Spleen (tissue), 11 donors: ENCODE data around the gene PIKFYVE. TPM values are rescaled to one million over a fixed set of nuclear protein-coding genes. Genes with fewer than 3 reads are reported as not detected.

ENCODE experiments used
- DNase-seq: peaks from one replicate; pipeline ENCODE4 v3.0.0-alpha.2; 2020
- H3K27ac ChIP-seq, 8 donors: fragments of 200-600 bp; sonication (generic) in 7 of 8; 1 replicate in 4 of 8; 2 replicates in 4 of 8; pipeline versions ENCODE4 v1.5.0 to v1.8.0; 2016 to 2021; ENCODE audit warnings: inconsistent platforms in 4 of 8, mild to moderate bottlenecking in 4 of 8, moderate library complexity in 1 of 8
- H3K27me3 ChIP-seq, 7 donors: fragments of 200-600 bp; sonication (generic) in 6 of 7; replicated peaks in 1 of 7; 1 replicate in 4 of 7; 2 replicates in 3 of 7; pipeline versions ENCODE4 v1.5.0 to v1.8.0; 2016 to 2021; ENCODE audit warnings: inconsistent platforms in 3 of 7, mild to moderate bottlenecking in 1 of 7
- H3K36me3 ChIP-seq, 6 donors: fragments of 200-600 bp; sonication (generic) in 5 of 6; 1 replicate in 4 of 6; 2 replicates in 2 of 6; pipeline versions ENCODE4 v1.5.0 to v1.8.0; 2016 to 2021; ENCODE audit warnings: inconsistent platforms in 2 of 6
- H3K4me1 ChIP-seq, 6 donors: fragments of 200-600 bp; sonication (generic) in 5 of 6; 1 replicate in 3 of 6; 2 replicates in 3 of 6; pipeline versions ENCODE4 v1.5.0 to v1.8.0; 2016 to 2021; ENCODE audit warnings: inconsistent platforms in 3 of 6
- H3K4me3 ChIP-seq, 8 donors: fragments of 200-600 bp; sonication (generic) in 7 of 8; 1 replicate in 4 of 8; 2 replicates in 4 of 8; pipeline versions ENCODE4 v1.5.0 to v1.8.0; 2016 to 2021; ENCODE audit warnings: inconsistent platforms in 4 of 8, mild to moderate bottlenecking in 4 of 8, moderate library complexity in 2 of 8
- H3K9me3 ChIP-seq, 8 donors: fragments of 200-600 bp; sonication (generic) in 7 of 8; 1 replicate in 4 of 8; 2 replicates in 4 of 8; pipeline versions ENCODE4 v1.5.0 to v1.8.0; 2016 to 2021; ENCODE audit warnings: inconsistent platforms in 4 of 8
- CTCF ChIP-seq, 11 experiments: fragments of 200-600 bp in 7 of 11; fragments of 450-650 bp in 4 of 11; sonication (generic) in 4 of 11; IDR thresholded peaks in 8 of 11; conservative IDR thresholded peaks in 3 of 11; 1 replicate in 7 of 11; 2 replicates in 4 of 11; pipeline versions ENCODE4 v1.4.0 to v1.8.0; 2016 to 2021; ENCODE audit warnings: antibody characterized with exemption in 11 of 11, inconsistent platforms in 4 of 11, mild to moderate bottlenecking in 1 of 11
- POLR2A ChIP-seq, 3 donors: fragments of 450-650 bp; IDR thresholded peaks; one replicate each; pipeline ENCODE4 v1.5.1; 2017; ENCODE audit warnings: antibody characterized with exemption in 3 of 3, mild to moderate bottlenecking in 1 of 3
- POLR2AphosphoS5 ChIP-seq, 3 donors: sonication (generic); formaldehyde crosslinking; IDR thresholded peaks; one replicate each; pipeline ENCODE4 v1.5.1; 2017; ENCODE audit warnings: antibody characterized with exemption in 3 of 3
- WGBS, 5 donors: extraction: QIAGEN DNeasy Blood & Tissue Kit in 3 of 5; methylation state at CpG; one replicate each; pipeline versions ENCODE4 v1.1.5 to v1.1.7; 2013 to 2018; 5-methylcytosine and 5-hydroxymethylcytosine counted together
- intact Hi-C: fragments of 100-400 bp; cut with DNase I; formaldehyde crosslinking; loops from one replicate; pipeline ENCODE4 v1.15.0; 2023; ENCODE audit warnings: low total_unique reads
- polyA plus RNA-seq, 3 donors: library from polyadenylated mRNA; stranded (reverse); fragments of 200-250 nt; gene quantifications; one replicate each; pipeline ENCODE4 v1.2.1, GENCODE V29; 2013
- total RNA-seq, 7 donors: library from RNA; depleted of rRNA in 3 of 7; stranded (reverse); fragments of >200 nt in 3 of 7; fragmentation: NEBNext Ultra II Directional in 4 of 7; extraction: Animal tissue kit (Norgen Biotek cat#: 25700) in 4 of 7; gene quantifications; one replicate each; pipeline versions ENCODE4 v1.1.0 to v1.2.1, GENCODE V29; 2016 to 2021
- donor health status: healthy with polysubstance abuse.
- donor health status: DM: no; HTN: no; CAD: no; lungs with moderate emphysema.
- donor health status: DM: no; HTN: no; CAD: no.
- donor health status: Bipolar disorder and iron deficiency.
- donor health status: healthy.
- donor health status: DM: no; HTN: no; CAD: no.
- donor health status: DM: yes; HTN: yes; CAD: no.

Gene PIKFYVE
- total and polyA plus RNA-seq, 10 donors, result 7.3 to 68.7 (median 52.7) TPM

DNA sequence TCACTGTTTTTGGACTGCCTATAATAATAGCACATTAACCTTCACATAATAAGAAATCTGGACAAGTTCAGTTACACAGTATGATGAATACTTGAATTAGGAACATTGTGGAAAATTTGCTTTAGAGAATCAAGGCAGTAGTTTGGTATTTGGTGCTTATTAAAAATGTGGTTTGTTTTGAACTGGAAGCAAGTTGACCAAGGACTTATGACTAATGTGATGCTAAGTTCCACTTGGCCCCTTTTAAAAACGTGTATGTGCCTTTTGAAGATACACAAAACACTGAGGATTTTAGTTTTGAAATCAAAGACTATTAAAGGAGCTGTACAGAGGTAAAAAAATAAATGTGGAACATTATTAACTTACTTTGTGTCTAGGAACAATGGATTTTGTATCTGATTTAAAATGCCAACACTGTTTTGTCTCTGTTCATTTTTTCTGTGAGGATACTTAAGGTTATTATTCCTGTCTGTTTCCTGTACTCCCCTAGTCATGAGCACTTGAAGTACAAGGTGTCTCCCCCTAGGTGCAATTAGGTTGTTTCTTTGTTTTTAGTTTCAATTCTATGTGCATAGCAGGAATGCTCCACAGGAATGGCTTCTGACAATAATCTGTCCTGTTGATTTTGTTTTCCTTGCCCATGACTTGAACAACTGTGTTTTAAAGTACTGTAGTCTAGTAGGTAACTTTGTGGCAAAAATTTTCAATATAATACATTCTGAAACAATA, 91.0 kb downstream of the PIKFYVE start:
- Histone ChIP-seq H3K4me1 (peaks cover 0 to 19% (median 0%) of the 10 kb centered on the region in 6 donors), H3K4me3 (no peak overlapping the region), H3K27ac (peak overlapping the region in 3 of 8 donors; percentile 5 to 14 (median 13)), H3K27me3 (no peaks in the 10 kb centered on the region), H3K9me3 (no peaks in the 10 kb centered on the region), H3K36me3 (peaks cover 0 to 79% (median 44%) of the 10 kb centered on the region in 6 donors)
- WGBS, 5 donors, result 23 to 44% (median 27%) methylated on average over 1 of the region's 1 CpG
- intact Hi-C loops, result no loop called here
- no peak for TF ChIP-seq POLR2AphosphoS5 (IDR thresholded peaks at IDR 0.05)
- no peak for TF ChIP-seq CTCF (IDR thresholded peaks at IDR 0.05 in 8 of 11, conservative IDR thresholded peaks at IDR 0.05 in 3 of 11)
- TF ChIP-seq POLR2A (IDR thresholded peaks at IDR 0.05), result no peak
- no peak for DNase-seq

DNA sequence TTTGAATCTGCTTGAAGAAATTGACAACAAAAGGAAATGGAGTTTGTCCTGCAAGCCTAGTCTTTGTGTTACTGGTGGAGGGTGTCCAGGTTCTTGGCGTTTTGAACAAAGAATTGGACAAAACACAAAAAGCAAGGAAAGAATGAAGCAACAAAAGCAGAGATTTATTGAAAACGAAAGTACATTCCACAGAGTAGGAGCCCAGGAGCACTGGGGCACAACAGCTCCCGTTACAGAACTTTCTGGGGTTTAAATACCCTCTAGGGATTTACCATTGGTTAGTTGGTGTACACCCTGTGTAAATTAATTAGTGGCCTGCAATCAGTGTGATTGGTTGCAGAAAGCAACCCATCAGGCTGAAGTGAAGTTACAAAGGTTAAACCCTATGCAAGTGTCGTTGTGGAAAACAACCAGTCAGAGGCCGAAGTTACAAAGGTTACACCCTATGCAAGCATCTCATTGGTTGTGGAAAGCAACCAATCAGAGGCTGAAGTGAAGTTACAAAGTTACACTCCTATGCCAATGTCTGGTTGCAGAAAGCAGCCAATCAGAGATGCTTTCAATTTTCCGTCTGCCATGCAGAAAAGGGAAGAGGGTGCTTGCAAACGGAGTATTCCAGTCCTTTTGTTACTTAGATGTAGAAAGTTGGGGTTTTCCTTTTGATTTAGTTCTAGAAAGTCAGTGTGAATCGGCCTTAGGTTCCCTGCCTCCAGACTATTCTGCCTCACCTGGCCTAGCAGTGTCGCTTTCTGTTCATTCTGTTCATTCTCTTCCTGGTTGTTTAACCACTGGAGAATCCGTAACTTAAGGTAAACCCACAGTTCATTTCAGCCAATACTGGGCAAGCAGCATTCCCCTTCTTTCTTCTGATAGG, 92.9 kb downstream of the PIKFYVE start:
- TF ChIP-seq POLR2AphosphoS5 (IDR thresholded peaks at IDR 0.05), result peak in 1 of 3 donors; percentile 35
- no peak for TF ChIP-seq CTCF (IDR thresholded peaks at IDR 0.05 in 8 of 11, conservative IDR thresholded peaks at IDR 0.05 in 3 of 11)
- no peak for TF ChIP-seq POLR2A (IDR thresholded peaks at IDR 0.05)
- DNase-seq, result no peak
- intact Hi-C loops, result no loop called here
- H3K4me3 ChIP-seq, result peak overlapping the region in 3 of 8 donors; percentile 26 to 45 (median 28)
- 86 to 93% (median 89%) methylated on average over 10 of the region's 10 CpGs for WGBS, 5 donors
- peaks cover 0 to 59% (median 24%) of the 10 kb centered on the region in 6 donors for H3K36me3 ChIP-seq
- no peaks in the 10 kb centered on the region for H3K27me3 ChIP-seq
- H3K9me3 ChIP-seq, result peaks cover 0 to under 1% (median 0%) of the 10 kb centered on the region in 8 donors
- H3K27ac ChIP-seq, result peak overlapping the region in 2 of 8 donors; percentile 67
- H3K4me1 ChIP-seq, result peaks cover 0 to 19% (median 0%) of the 10 kb centered on the region in 6 donors

DNA sequence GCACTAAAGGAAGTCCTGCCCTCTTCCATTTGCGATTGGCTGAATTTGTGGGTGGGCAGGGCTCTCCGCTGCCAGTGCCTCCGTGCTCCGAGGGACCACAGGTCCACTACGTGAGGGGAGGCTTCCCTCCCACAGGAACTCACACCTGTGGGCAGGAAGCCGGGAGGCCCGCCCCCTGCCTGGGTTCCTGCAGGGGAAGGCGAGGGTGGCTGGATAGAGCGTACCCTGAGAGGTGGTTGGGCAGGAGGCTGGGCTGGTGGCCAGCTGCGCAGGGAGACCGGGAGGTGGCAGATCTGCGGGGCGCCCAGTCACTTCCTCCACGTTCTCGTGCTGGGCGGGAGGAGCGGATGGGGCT, 93.6 kb downstream of the PIKFYVE start:
- DNase-seq, result peak; percentile 86
- TF ChIP-seq CTCF (IDR thresholded peaks at IDR 0.05 in 8 of 11, conservative IDR thresholded peaks at IDR 0.05 in 3 of 11) (no peak), POLR2AphosphoS5 (IDR thresholded peaks at IDR 0.05) (peak; percentile 49 to 81 (median 58))

More for the DNA sequence above, 93.6 kb downstream of the PIKFYVE start:
- 68 to 86% (median 73%) methylated on average over 14 to 17 of the region's 17 CpGs for WGBS, 5 donors
- peaks cover 0 to 19% (median 0%) of the 10 kb centered on the region in 6 donors for H3K4me1 ChIP-seq
- H3K27me3 ChIP-seq, result no peaks in the 10 kb centered on the region
- H3K9me3 ChIP-seq, result peaks cover 0 to 7% (median under 1%) of the 10 kb centered on the region in 8 donors
- peak overlapping the region in 4 of 8 donors; percentile 10 to 45 (median 27) for H3K4me3 ChIP-seq
- peak overlapping the region in 3 of 8 donors; percentile 26 to 67 (median 67) for H3K27ac ChIP-seq
- H3K36me3 ChIP-seq, result peaks cover 0 to 53% (median 18%) of the 10 kb centered on the region in 6 donors
- intact Hi-C loops, result no loop called here
